ENCODE results near the gene MYRIP. TPM values are rescaled to one million over a fixed set of nuclear protein-coding genes. Genes with fewer than 3 reads are reported as not detected.

The MYRIP gene
- total and polyA plus RNA-seq, 2 experiments from 2014 or later, result 1.5 to 1.8 TPM

DNA sequence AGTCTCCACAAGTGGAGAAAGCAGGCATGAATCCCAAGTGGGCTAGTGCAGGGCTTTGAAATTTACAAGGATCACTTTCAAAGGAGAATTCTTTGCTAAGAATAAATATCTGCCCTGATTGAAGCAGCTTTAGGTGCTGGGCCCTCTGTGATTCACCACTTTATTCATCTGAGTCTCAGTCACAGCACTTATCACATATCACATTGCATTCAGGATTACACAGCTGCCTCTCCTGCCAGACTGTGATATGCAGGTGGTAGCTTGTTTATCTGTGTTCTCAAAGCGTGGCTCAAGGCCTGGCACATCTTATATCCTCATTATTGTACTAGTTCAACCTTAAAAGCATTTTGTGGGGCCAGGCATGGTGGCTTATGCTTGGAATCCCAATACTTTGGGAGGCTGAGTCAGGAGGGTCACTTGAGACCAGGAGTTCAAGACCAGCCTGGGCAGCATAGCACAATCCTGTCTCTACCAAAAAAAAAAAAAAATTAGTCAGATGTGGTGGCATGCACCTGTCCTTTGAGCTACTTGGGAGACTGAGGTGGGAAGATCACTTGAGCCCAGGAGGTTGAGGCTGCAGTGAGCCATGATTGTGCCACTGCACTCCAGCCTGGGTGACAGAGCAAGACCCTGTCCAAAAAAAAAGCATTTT is 343.2 kb downstream of the MYRIP start:
- H3K27ac Mint-ChIP-seq, result no peak overlapping the region
- TF ChIP-seq EZH2 (IDR thresholded peaks at IDR 0.05; ENCODE audit: low read depth, unreplicated experiment) (no peak), STAT1 (IDR thresholded peaks at IDR 0.05; ENCODE audit: unreplicated experiment) (no peak), EZH2phosphoT487 (IDR thresholded peaks at IDR 0.05; ENCODE audit: unreplicated experiment) (no peak), ZNF462 (CRISPR knock-in tag; IDR thresholded peaks at IDR 0.05) (no peak), CREB1 (CRISPR knock-in tag; IDR thresholded peaks at IDR 0.05; ENCODE audit: low read depth) (no peak), REST (IDR thresholded peaks at IDR 0.05; ENCODE audit: unreplicated experiment) (no peak), ZNF331 (CRISPR knock-in tag; IDR thresholded peaks at IDR 0.05; ENCODE audit: low read depth) (no peak), ETS1 (IDR thresholded peaks at IDR 0.05) (no peak), ZNF114 (CRISPR knock-in tag; IDR thresholded peaks at IDR 0.05) (no peak), POLR2AphosphoS5 (IDR thresholded peaks at IDR 0.05; ENCODE audit: low read depth) (no peak), CTCF (conservative IDR thresholded peaks at IDR 0.05; ENCODE audit: low read depth in 2 of 2) (no peak), NANOG (IDR thresholded peaks at IDR 0.05; ENCODE audit: borderline replicate concordance) (no peak), JUNB (IDR thresholded peaks at IDR 0.05; ENCODE audit: unreplicated experiment) (no peak)
- Histone ChIP-seq H3F3A (replicated peaks; ENCODE audit: low read depth) (no peaks in the 10 kb centered on the region), H3K27me3 (ENCODE audit: insufficient read depth) (no peaks in the 10 kb centered on the region), H3K27ac (ENCODE audit: low read depth) (no peak overlapping the region), H3K9me2 (ENCODE audit: insufficient read depth) (no peaks in the 10 kb centered on the region), H4K20me1 (replicated peaks; ENCODE audit: insufficient read depth) (no peaks in the 10 kb centered on the region), H3K4me2 (no peak overlapping the region), H3K36me3 (ENCODE audit: insufficient read depth) (no peaks in the 10 kb centered on the region), H3K4me3 (no peak overlapping the region), H3K79me2 (replicated peaks; ENCODE audit: insufficient read depth) (no peaks in the 10 kb centered on the region), H3K4me1 (ENCODE audit: insufficient read depth) (no peaks in the 10 kb centered on the region), H2AFZ (no peak overlapping the region)
- H3K27me3 Mint-ChIP-seq (ENCODE audit: insufficient read depth, low read depth, poor library complexity), result no peaks in the 10 kb centered on the region
- no peak overlapping the region for H3K4me3 Mint-ChIP-seq
- DNase-seq (ENCODE audit: low spot score) (no peak), ATAC-seq (no peak)
- no peaks in the 10 kb centered on the region for H3K36me3 Mint-ChIP-seq (ENCODE audit: low read depth)
- no peaks in the 10 kb centered on the region for H3K9me3 Mint-ChIP-seq
- H3K4me1 Mint-ChIP-seq, result no peaks in the 10 kb centered on the region
